Calu3 (cell line): ENCODE data around the gene EDN1. TPM values are rescaled to one million over a fixed set of nuclear protein-coding genes. Genes with fewer than 3 reads are reported as not detected.

Experiments used
- BruUV-seq: library from RNA; stranded (reverse); fragments of 400-500 nt; replicated peaks from 2 replicates; lab custom pipeline; 2021; lab: Mats Ljungman, UMichigan
- CTCF ChIA-PET: fragments of 300-600 bp; sonication (Branson Sonifier 250); formaldehyde crosslinking; loops from one replicate; lab custom pipeline; 2022; ENCODE audit warnings: antibody characterized with exemption; lab: Charles Lee
- DNase-seq: peaks from one replicate; pipeline ENCODE4 v3.0.0; 2022
- H3K27ac Mint-ChIP-seq: one replicate; pipeline ENCODE4 v1.8.0; 2022; ENCODE audit warnings: mixed read lengths; ENCODE audit not compliant: unreplicated experiment
- H3K27me3 Mint-ChIP-seq: one replicate; pipeline ENCODE4 v1.8.0; 2022; ENCODE audit warnings: mixed read lengths; ENCODE audit not compliant: unreplicated experiment
- H3K36me3 Mint-ChIP-seq: one replicate; pipeline ENCODE4 v1.8.0; 2022; ENCODE audit warnings: mild to moderate bottlenecking, moderate library complexity, mixed read lengths; ENCODE audit not compliant: insufficient read depth, unreplicated experiment
- H3K4me1 Mint-ChIP-seq: one replicate; pipeline ENCODE4 v1.8.0; 2022; ENCODE audit warnings: mild to moderate bottlenecking, low read depth, mixed read lengths; ENCODE audit not compliant: unreplicated experiment
- H3K4me3 Mint-ChIP-seq: one replicate; pipeline ENCODE4 v1.8.0; 2022; ENCODE audit warnings: mild to moderate bottlenecking, low read depth, moderate library complexity, mixed read lengths; ENCODE audit not compliant: unreplicated experiment
- H3K9me3 Mint-ChIP-seq: one replicate; pipeline ENCODE4 v1.8.0; 2022; ENCODE audit warnings: low read depth, mixed read lengths; ENCODE audit not compliant: unreplicated experiment
- intact Hi-C: fragments of 100-400 bp; cut with micrococcal nuclease; formaldehyde crosslinking; loops from one replicate; pipeline ENCODE4 v1.10.0; 2022; ENCODE audit not compliant: unreplicated experiment
- total RNA-seq: library from RNA; stranded (reverse); gene quantifications from 2 replicates; pipeline ENCODE4 v1.2.3, GENCODE V29; 2022
- TF ChIP-seq, protein P1 (sequence below): fragments of 200-600 bp; IDR thresholded peaks from one replicate; pipeline ENCODE4 v1.8.0; 2022; ENCODE audit warnings: antibody characterized with exemption; ENCODE audit not compliant: unreplicated experiment

Gene EDN1
- total RNA-seq, 1 experiment from 2014 or later: 40.6 TPM

DNA sequence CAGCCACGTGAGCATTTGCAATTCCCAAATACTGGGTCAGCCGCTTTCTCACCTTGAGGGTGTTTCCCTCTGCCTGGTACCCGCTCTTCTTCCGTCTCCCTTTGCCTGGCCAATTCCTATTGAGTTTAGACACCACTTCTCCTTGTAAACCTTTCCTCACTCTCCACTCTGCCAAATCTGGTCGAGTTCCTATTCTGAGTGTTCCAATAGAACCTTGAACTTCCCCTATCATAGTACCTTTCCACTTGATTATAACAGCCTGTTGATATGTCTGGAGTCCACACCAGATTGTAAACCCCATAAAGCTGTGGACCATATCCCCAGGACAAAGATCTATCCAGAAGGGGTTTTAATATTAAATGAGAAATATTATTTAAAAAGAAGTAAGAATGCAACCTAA, 36.0 kb upstream of the EDN1 start:
- DNase-seq: no peak
- no peaks in the 10 kb centered on the region for H3K4me1 Mint-ChIP-seq
- no peak overlapping the region for H3K4me3 Mint-ChIP-seq
- no TSS peak for BruUV-seq
- H3K27ac Mint-ChIP-seq: no peak overlapping the region
- CTCF ChIA-PET: no interaction called here
- intact Hi-C loops: no loop called here
- H3K27me3 Mint-ChIP-seq: no peaks in the 10 kb centered on the region
- TF ChIP-seq, protein P1, sequence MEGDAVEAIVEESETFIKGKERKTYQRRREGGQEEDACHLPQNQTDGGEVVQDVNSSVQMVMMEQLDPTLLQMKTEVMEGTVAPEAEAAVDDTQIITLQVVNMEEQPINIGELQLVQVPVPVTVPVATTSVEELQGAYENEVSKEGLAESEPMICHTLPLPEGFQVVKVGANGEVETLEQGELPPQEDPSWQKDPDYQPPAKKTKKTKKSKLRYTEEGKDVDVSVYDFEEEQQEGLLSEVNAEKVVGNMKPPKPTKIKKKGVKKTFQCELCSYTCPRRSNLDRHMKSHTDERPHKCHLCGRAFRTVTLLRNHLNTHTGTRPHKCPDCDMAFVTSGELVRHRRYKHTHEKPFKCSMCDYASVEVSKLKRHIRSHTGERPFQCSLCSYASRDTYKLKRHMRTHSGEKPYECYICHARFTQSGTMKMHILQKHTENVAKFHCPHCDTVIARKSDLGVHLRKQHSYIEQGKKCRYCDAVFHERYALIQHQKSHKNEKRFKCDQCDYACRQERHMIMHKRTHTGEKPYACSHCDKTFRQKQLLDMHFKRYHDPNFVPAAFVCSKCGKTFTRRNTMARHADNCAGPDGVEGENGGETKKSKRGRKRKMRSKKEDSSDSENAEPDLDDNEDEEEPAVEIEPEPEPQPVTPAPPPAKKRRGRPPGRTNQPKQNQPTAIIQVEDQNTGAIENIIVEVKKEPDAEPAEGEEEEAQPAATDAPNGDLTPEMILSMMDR: no peak
- no peaks in the 10 kb centered on the region for H3K9me3 Mint-ChIP-seq
- no peaks in the 10 kb centered on the region for H3K36me3 Mint-ChIP-seq

DNA sequence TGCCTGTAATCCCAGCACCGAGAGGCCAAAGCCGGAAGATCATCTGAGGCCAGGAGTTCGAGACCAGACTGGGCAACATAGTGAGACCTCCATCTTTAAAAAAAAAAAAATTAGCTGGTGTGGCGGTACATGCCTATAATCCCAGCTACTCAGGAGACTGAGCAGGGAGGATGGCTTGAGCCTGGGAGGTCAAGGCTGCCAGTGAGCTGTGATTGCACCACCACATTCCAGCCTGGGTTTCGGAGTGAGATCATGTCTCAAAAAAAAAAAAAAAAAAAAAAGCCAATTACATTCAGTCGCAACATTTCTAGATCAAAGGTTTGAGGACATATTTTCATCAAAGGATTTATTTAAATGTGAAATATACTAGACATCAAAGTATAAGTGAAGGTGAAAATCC, 32.0 kb upstream of the EDN1 start:
- no peak for DNase-seq
- CTCF ChIA-PET: no interaction called here
- H3K9me3 Mint-ChIP-seq: no peaks in the 10 kb centered on the region
- intact Hi-C loops: no loop called here
- H3K27me3 Mint-ChIP-seq: no peaks in the 10 kb centered on the region
- TF ChIP-seq, protein P1: no peak
- H3K4me1 Mint-ChIP-seq: peaks cover 19% of the 10 kb centered on the region
- no peaks in the 10 kb centered on the region for H3K36me3 Mint-ChIP-seq
- no TSS peak for BruUV-seq
- no peak overlapping the region for H3K27ac Mint-ChIP-seq
- H3K4me3 Mint-ChIP-seq: no peak overlapping the region

DNA sequence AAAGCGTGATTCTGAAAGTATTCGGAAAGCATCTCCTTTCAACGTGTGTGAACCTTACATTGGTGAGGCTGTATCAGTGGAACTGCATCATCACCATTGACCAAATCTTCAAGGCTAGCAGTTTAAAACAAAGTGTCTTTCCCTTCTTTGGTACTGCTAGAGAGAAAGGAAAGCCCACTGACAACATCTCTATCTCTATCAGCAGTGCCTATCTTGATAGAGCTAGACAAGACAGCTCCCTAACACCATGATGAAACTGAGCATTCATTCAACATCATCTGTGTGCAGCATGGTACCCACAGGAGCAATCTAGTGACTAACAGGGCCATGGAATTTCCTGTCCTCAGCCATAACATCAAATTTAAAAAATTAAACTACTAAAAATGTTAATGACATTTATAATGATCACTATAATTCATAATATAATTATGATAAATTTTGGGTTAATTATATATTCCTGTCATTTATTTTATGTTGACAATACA, 31.5 kb upstream of the EDN1 start:
- no peaks in the 10 kb centered on the region for H3K27me3 Mint-ChIP-seq
- H3K4me3 Mint-ChIP-seq: no peak overlapping the region
- intact Hi-C loops: no loop called here
- no peak overlapping the region for H3K27ac Mint-ChIP-seq
- H3K9me3 Mint-ChIP-seq: no peaks in the 10 kb centered on the region
- no TSS peak for BruUV-seq
- TF ChIP-seq, protein P1: no peak
- peaks cover 19% of the 10 kb centered on the region for H3K4me1 Mint-ChIP-seq
- DNase-seq: no peak
- no peaks in the 10 kb centered on the region for H3K36me3 Mint-ChIP-seq
- CTCF ChIA-PET: no interaction called here

DNA sequence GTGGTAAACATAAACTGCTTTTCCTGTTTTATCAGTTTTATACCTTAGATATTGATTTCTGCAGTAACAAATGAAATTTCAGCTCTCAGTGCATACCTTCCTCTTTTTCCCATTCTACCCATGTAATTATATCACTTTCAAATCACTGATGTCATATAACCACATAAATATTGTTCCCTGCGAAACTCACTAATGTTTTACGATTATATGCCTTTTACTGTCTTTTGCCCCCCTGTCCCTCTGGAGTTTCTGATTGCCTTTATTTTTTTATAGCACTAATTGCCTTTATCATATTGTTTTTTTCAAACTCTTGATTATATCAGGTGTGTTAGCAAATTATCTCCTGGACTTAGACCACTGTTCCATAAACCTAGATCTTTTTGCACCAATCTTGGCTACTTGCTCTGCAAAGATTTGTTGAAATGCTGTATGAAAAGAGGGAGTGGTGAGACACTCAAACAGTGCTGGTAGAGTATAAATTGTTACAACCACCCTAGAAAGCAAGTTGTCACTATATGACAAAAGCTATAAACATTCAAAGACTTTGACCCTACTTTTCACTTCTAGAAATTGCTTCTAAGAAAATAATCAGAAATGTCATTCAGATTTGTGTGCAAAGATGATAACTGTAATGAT, 29.6 kb upstream of the EDN1 start:
- CTCF ChIA-PET: no interaction called here
- H3K27ac Mint-ChIP-seq: no peak overlapping the region
- no TSS peak for BruUV-seq

More for the DNA sequence above, 29.6 kb upstream of the EDN1 start:
- TF ChIP-seq, protein P1: no peak
- intact Hi-C loops: no loop called here
- DNase-seq: no peak
- no peaks in the 10 kb centered on the region for H3K36me3 Mint-ChIP-seq
- H3K4me3 Mint-ChIP-seq: no peak overlapping the region
- H3K4me1 Mint-ChIP-seq: peaks cover 21% of the 10 kb centered on the region
- H3K9me3 Mint-ChIP-seq: no peaks in the 10 kb centered on the region
- no peaks in the 10 kb centered on the region for H3K27me3 Mint-ChIP-seq
